Measurements from ENCODE around the gene UBN2. TPM values are rescaled to one million over a fixed set of nuclear protein-coding genes. Genes with fewer than 3 reads are reported as not detected.

UBN2 gene
- total RNA-seq, 1 experiment from 2014 or later, result 3.8 TPM

Other genes with a start within 250 kb of the UBN2 start
- 0.75 and 0.95 TPM in 2 replicates for gene KIAA1549, start 249.8 kb upstream of the UBN2 start, total RNA-seq (2014; rRNA removed; shearing (Covaris generic))
- 7.5 and 15.2 TPM in 2 replicates for gene ZC3HAV1L, start 195.2 kb upstream of the UBN2 start, total RNA-seq (2014; rRNA removed; shearing (Covaris generic))
- 24.2 and 27.4 TPM in 2 replicates for gene ZC3HAV1, start 121.5 kb upstream of the UBN2 start, total RNA-seq (2014; rRNA removed; shearing (Covaris generic))
- 9.8 and 13.6 TPM in 2 replicates for gene FMC1, start 110.1 kb downstream of the UBN2 start, total RNA-seq (2014; rRNA removed; shearing (Covaris generic))
- gene LUC7L2, start 128.7 kb downstream of the UBN2 start, total RNA-seq (2014; rRNA removed; shearing (Covaris generic)), result 66.4 and 68.2 TPM in 2 replicates